ENCODE results near the gene NSG1.

GRCh38 chr4:4461178-4461577 lies 74.3 kb downstream of the NSG1 start:
- no peak for TF ChIP-seq POLR2A (IDR thresholded peaks at IDR 0.05)
- no peak for TF ChIP-seq CTCF (IDR thresholded peaks at IDR 0.05)
- no peak for TF ChIP-seq EP300 (IDR thresholded peaks at IDR 0.05)
- no peak for TF ChIP-seq POLR2AphosphoS5 (IDR thresholded peaks at IDR 0.05)

All from sigmoid colon (tissue), 4 donors.